ENCODE data around the gene CALM1.

DNA sequence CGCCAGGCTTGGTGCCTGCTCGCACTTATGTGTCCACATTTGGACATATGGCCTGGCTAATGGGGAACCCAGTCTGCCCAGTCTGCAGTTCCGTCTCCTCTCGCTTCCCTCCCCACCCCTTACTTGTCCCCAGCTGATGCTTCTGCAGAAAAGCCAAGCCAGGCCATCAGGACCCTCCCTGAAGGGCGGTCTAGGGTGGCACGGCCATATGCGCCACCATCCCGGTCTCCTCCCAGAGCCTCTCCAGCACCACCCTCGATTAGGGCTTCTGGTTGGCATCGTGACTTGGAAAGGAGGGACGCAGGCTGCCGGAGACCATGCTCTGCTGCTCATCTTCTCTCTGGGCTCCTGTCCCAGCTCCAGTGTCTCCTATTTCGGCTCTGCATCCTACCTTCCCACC is 54.6 kb downstream of the CALM1 start:
- TF ChIP-seq, protein P1, sequence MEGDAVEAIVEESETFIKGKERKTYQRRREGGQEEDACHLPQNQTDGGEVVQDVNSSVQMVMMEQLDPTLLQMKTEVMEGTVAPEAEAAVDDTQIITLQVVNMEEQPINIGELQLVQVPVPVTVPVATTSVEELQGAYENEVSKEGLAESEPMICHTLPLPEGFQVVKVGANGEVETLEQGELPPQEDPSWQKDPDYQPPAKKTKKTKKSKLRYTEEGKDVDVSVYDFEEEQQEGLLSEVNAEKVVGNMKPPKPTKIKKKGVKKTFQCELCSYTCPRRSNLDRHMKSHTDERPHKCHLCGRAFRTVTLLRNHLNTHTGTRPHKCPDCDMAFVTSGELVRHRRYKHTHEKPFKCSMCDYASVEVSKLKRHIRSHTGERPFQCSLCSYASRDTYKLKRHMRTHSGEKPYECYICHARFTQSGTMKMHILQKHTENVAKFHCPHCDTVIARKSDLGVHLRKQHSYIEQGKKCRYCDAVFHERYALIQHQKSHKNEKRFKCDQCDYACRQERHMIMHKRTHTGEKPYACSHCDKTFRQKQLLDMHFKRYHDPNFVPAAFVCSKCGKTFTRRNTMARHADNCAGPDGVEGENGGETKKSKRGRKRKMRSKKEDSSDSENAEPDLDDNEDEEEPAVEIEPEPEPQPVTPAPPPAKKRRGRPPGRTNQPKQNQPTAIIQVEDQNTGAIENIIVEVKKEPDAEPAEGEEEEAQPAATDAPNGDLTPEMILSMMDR (IDR thresholded peaks at IDR 0.05), result no peak
- no peak for TF ChIP-seq POLR2A (IDR thresholded peaks at IDR 0.05)
